DMS153 treated with DMSO at 0.1 percent for 48 hours (cell line): ENCODE data around the gene C2CD2.
"Not testable (repeated sequence)": the region's sequence is repeated elsewhere in the genome, so short reads cannot be mapped to it uniquely, and the experiment has no call there.

Experiments
- DNase-seq: peaks from one replicate; lab custom pipeline; 2025; ENCODE audit not compliant: unreplicated experiment; lab: John Stamatoyannopoulos, UW

The C2CD2 gene

GRCh38 chr21:41958886-41959563 lies 5.2 kb upstream of the C2CD2 start:
- DNase-seq = no peak

GRCh38 chr21:41957991-41958766 lies 4.4 kb upstream of the C2CD2 start:
- no peak for DNase-seq

GRCh38 chr21:41956926-41957729 lies 3.3 kb upstream of the C2CD2 start:
- no peak for DNase-seq

GRCh38 chr21:41955516-41955915 lies 1.7 kb upstream of the C2CD2 start:
- no peak for DNase-seq

GRCh38 chr21:41954654-41955499 lies 1.1 kb upstream of the C2CD2 start:
- no peak for DNase-seq

GRCh38 chr21:41953249-41953830 lies 478 bp downstream of the C2CD2 start:
- DNase-seq = no peak

GRCh38 chr21:41952568-41953248 lies 1.1 kb downstream of the C2CD2 start:
- DNase-seq = no peak

- no peak for DNase-seq
Measured at GRCh38 chr21:41951876-41952567, 1.8 kb downstream of the C2CD2 start.

- DNase-seq = no peak
Measured at GRCh38 chr21:41950941-41951351, 2.9 kb downstream of the C2CD2 start.

- DNase-seq = not testable (repeated sequence)
Measured at GRCh38 chr21:41949631-41950030, 4.2 kb downstream of the C2CD2 start.

GRCh38 chr21:41948901-41949300 lies 4.9 kb downstream of the C2CD2 start:
- DNase-seq = no peak

GRCh38 chr21:41948078-41948895 lies 5.5 kb downstream of the C2CD2 start:
- no peak for DNase-seq

GRCh38 chr21:41945982-41946381 lies 7.8 kb downstream of the C2CD2 start:
- no peak for DNase-seq

- DNase-seq = no peak
Measured at GRCh38 chr21:41943851-41944250, 10.0 kb downstream of the C2CD2 start.

GRCh38 chr21:41942457-41942856 lies 11.4 kb downstream of the C2CD2 start:
- no peak for DNase-seq

- no peak for DNase-seq
Measured at GRCh38 chr21:41941941-41942340, 11.9 kb downstream of the C2CD2 start.

GRCh38 chr21:41940431-41940830 lies 13.4 kb downstream of the C2CD2 start:
- no peak for DNase-seq

GRCh38 chr21:41939391-41939790 lies 14.4 kb downstream of the C2CD2 start:
- DNase-seq = no peak
